ENCODE results near the gene SYT9.

Gene SYT9

GRCh38 chr11:7286178-7286577 lies 34.5 kb downstream of the SYT9 start:
- Histone ChIP-seq H3K27me3 (ENCODE audit: low read depth, low read length) (no peaks in the 10 kb centered on the region), H3K9me3 (ENCODE audit: insufficient read depth, low read length) (0 out of 2 replicates have a peak, but pooled peaks cover 4% of the 10 kb centered on the region), H3K4me3 (ENCODE audit: low read length) (no peak overlapping the region), H3K27ac (ENCODE audit: low read length) (no peak overlapping the region), H3K79me2 (ENCODE audit: low read length) (no peaks in the 10 kb centered on the region), H2AFZ (ENCODE audit: low read depth, low read length) (no peak overlapping the region), H3K9ac (ENCODE audit: low read length) (no peak overlapping the region), H3K4me1 (ENCODE audit: low read length) (no peaks in the 10 kb centered on the region), H3K4me2 (ENCODE audit: low read length) (no peak overlapping the region), H4K20me1 (ENCODE audit: insufficient read depth, low read length) (no peaks in the 10 kb centered on the region), H3K36me3 (replicated peaks; ENCODE audit: low read depth, low read length) (no peaks in the 10 kb centered on the region)
- no peak for TF ChIP-seq CTCF (IDR thresholded peaks at IDR 0.05; ENCODE audit: low read depth, low read length)

GRCh38 chr11:7291100-7291829 lies 39.6 kb downstream of the SYT9 start:
- no peaks in the 10 kb centered on the region for H3K9me3 ChIP-seq (ENCODE audit: insufficient read depth, low read length)
- H3K4me3 ChIP-seq (ENCODE audit: low read length), result no peak overlapping the region
- no peaks in the 10 kb centered on the region for H4K20me1 ChIP-seq (ENCODE audit: insufficient read depth, low read length)
- no peak overlapping the region for H3K9ac ChIP-seq (ENCODE audit: low read length)
- no peak overlapping the region for H3K27ac ChIP-seq (ENCODE audit: low read length)
- no peaks in the 10 kb centered on the region for H3K79me2 ChIP-seq (ENCODE audit: low read length)
- no peak overlapping the region for H2AFZ ChIP-seq (ENCODE audit: low read depth, low read length)
- H3K27me3 ChIP-seq (ENCODE audit: low read depth, low read length), result no peaks in the 10 kb centered on the region
- TF ChIP-seq EZH2phosphoT487 (IDR thresholded peaks at IDR 0.05; ENCODE audit: low read depth) (no peak), CTCF (IDR thresholded peaks at IDR 0.05; ENCODE audit: low read depth, low read length) (no peak)
- no peak overlapping the region for H3K4me2 ChIP-seq (ENCODE audit: low read length)
- H3K36me3 ChIP-seq (replicated peaks; ENCODE audit: low read depth, low read length), result no peaks in the 10 kb centered on the region
- no peaks in the 10 kb centered on the region for H3K4me1 ChIP-seq (ENCODE audit: low read length)

GRCh38 chr11:7292922-7293321 lies 41.2 kb downstream of the SYT9 start:
- H3K27ac ChIP-seq (ENCODE audit: low read length), result no peak overlapping the region
- no peaks in the 10 kb centered on the region for H3K4me1 ChIP-seq (ENCODE audit: low read length)
- H3K4me3 ChIP-seq (ENCODE audit: low read length), result no peak overlapping the region
- H3K9ac ChIP-seq (ENCODE audit: low read length), result no peak overlapping the region
- H2AFZ ChIP-seq (ENCODE audit: low read depth, low read length), result no peak overlapping the region
- no peaks in the 10 kb centered on the region for H3K36me3 ChIP-seq (replicated peaks; ENCODE audit: low read depth, low read length)
- TF ChIP-seq EZH2phosphoT487 (IDR thresholded peaks at IDR 0.05; ENCODE audit: low read depth) (no peak), CTCF (IDR thresholded peaks at IDR 0.05; ENCODE audit: low read depth, low read length) (no peak)
- no peak overlapping the region for H3K4me2 ChIP-seq (ENCODE audit: low read length)
- no peaks in the 10 kb centered on the region for H3K9me3 ChIP-seq (ENCODE audit: insufficient read depth, low read length)
- H3K27me3 ChIP-seq (ENCODE audit: low read depth, low read length), result no peaks in the 10 kb centered on the region
- no peaks in the 10 kb centered on the region for H4K20me1 ChIP-seq (ENCODE audit: insufficient read depth, low read length)
- H3K79me2 ChIP-seq (ENCODE audit: low read length), result no peaks in the 10 kb centered on the region

GRCh38 chr11:7299393-7299792 lies 47.7 kb downstream of the SYT9 start:
- no peak for TF ChIP-seq EZH2phosphoT487 (IDR thresholded peaks at IDR 0.05; ENCODE audit: low read depth)
- peak; percentile 21; the same call in 1 of the 2 replicates for TF ChIP-seq CTCF (IDR thresholded peaks at IDR 0.05; ENCODE audit: low read depth, low read length)
- Histone ChIP-seq H3K9ac (ENCODE audit: low read length) (no peak overlapping the region), H3K4me3 (ENCODE audit: low read length) (no peak overlapping the region), H3K4me2 (ENCODE audit: low read length) (no peak overlapping the region), H4K20me1 (ENCODE audit: insufficient read depth, low read length) (no peaks in the 10 kb centered on the region), H3K9me3 (ENCODE audit: insufficient read depth, low read length) (no peaks in the 10 kb centered on the region), H3K4me1 (ENCODE audit: low read length) (no peaks in the 10 kb centered on the region), H3K79me2 (ENCODE audit: low read length) (no peaks in the 10 kb centered on the region), H2AFZ (ENCODE audit: low read depth, low read length) (no peak overlapping the region), H3K36me3 (replicated peaks; ENCODE audit: low read depth, low read length) (no peaks in the 10 kb centered on the region), H3K27me3 (ENCODE audit: low read depth, low read length) (no peaks in the 10 kb centered on the region), H3K27ac (ENCODE audit: low read length) (no peak overlapping the region)
